GM21529 (cell line): ENCODE data around the gene CMC2.

Experiments used
- ATAC-seq: cut with Tn5 transposase; IDR thresholded peaks from one replicate; pipeline ENCODE4 v1.9.1; 2021; ENCODE audit not compliant: unreplicated experiment

Gene CMC2

GRCh38 chr16:80981103-80981502, 25.6 kb downstream of the CMC2 start:
- no peak for ATAC-seq

GRCh38 chr16:80976946-80977345, 29.7 kb downstream of the CMC2 start:
- no peak for ATAC-seq

GRCh38 chr16:80974649-80975376, 31.9 kb downstream of the CMC2 start:
- ATAC-seq, result no peak

- no peak for ATAC-seq
Measured at GRCh38 chr16:80973991-80974390, 32.7 kb downstream of the CMC2 start.

- ATAC-seq, result no peak
Measured at GRCh38 chr16:80972611-80973010, 34.1 kb downstream of the CMC2 start.

GRCh38 chr16:80971819-80972218, 34.9 kb downstream of the CMC2 start:
- peak; percentile 83 for ATAC-seq

- no peak for ATAC-seq
Measured at GRCh38 chr16:80969114-80969484, 37.6 kb downstream of the CMC2 start.

GRCh38 chr16:80968386-80969113, 38.1 kb downstream of the CMC2 start:
- ATAC-seq, result no peak

- no peak for ATAC-seq
Measured at GRCh38 chr16:80966617-80967016, 40.1 kb downstream of the CMC2 start.

- no peak for ATAC-seq
Measured at GRCh38 chr16:80964351-80964750, 42.3 kb downstream of the CMC2 start.

- no peak for ATAC-seq
Measured at GRCh38 chr16:80962879-80963278, 43.8 kb downstream of the CMC2 start.

GRCh38 chr16:80958284-80958683, 48.4 kb downstream of the CMC2 start:
- no peak for ATAC-seq

GRCh38 chr16:80954985-80955384, 51.7 kb downstream of the CMC2 start:
- no peak for ATAC-seq

- no peak for ATAC-seq
Measured at GRCh38 chr16:80948886-80949493, 57.7 kb downstream of the CMC2 start.

GRCh38 chr16:80947708-80948625, 58.7 kb downstream of the CMC2 start:
- no peak for ATAC-seq

GRCh38 chr16:80947239-80947638, 59.4 kb downstream of the CMC2 start:
- no peak for ATAC-seq

- no peak for ATAC-seq
Measured at GRCh38 chr16:80946481-80946880, 60.2 kb downstream of the CMC2 start.

- no peak for ATAC-seq
Measured at GRCh38 chr16:80940069-80940856, 66.4 kb downstream of the CMC2 start.

GRCh38 chr16:80938879-80939260, 67.8 kb downstream of the CMC2 start:
- ATAC-seq, result no peak
